ENCODE measurements around the gene PLEKHA7.
"Not testable (repeated sequence)": the region's sequence is repeated elsewhere in the genome, so short reads cannot be mapped to it uniquely, and the experiment has no call there.

PLEKHA7 gene

GRCh38 chr11:16941935-16942334 lies 72.3 kb downstream of the PLEKHA7 start:
- DNase-seq, result no peak

DNA sequence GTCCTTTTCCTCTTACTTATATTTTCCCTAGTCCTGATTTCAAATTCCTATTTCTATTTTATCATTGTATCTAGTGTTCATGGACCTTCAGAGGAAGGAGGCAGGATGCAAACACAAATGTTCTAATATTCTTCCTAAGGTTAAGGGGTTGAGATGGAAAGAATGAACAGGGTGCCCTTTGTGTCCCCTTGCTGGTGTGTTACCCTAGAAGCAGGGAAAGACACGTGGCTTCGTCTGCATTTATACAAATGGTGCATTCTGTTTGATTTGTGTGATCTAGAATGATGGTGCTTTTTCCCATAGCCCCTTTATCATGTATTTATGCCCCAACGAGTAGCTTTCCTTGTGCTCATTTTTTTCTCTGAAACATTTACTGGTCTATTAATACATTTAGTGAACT lies 76.2 kb downstream of the PLEKHA7 start:
- DNase-seq, result no peak

- DNase-seq, result no peak
These were observed 77.6 kb downstream of the PLEKHA7 start for GRCh38 chr11:16936643-16937042.

DNA sequence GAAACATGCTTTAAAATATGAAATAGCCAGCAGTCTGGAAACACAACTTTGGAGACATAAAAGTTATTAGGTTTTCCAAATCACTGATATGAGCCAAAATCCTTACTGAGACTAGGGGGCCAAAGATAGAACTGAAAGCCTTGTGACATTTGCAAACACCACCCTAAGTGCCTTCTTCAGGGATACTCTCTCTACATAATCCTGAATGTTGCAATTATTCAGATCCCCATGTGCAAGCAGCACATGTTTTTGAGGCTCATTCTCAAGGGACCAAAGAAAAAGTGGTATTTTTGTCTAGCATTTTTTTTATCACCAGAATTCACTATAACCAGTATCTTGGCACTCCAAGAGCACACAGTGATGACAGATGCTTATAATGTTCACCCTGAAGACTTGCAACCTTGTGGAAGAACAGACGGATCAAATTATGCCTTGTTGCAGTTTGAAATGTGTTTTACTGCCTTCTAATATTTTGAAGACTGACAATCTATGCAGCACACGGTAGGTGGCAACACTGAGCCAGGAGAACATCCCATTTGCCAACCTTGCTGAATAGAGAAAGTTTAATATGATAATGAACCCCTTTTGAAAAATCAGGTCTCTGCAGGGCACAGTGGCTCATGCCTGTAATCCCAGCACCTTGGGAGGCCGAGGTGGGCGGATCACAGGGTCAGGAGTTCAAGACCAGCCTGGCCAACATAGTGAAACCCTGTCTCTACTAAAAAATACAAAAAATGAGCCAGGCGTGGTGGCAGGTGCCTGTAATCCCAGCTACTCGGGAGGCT lies 78.5 kb downstream of the PLEKHA7 start:
- no peak for DNase-seq

GRCh38 chr11:16933756-16934603 lies 80.2 kb downstream of the PLEKHA7 start:
- no peak for DNase-seq

- no peak for DNase-seq
These were observed 80.9 kb downstream of the PLEKHA7 start for GRCh38 chr11:16933291-16933690.

DNA sequence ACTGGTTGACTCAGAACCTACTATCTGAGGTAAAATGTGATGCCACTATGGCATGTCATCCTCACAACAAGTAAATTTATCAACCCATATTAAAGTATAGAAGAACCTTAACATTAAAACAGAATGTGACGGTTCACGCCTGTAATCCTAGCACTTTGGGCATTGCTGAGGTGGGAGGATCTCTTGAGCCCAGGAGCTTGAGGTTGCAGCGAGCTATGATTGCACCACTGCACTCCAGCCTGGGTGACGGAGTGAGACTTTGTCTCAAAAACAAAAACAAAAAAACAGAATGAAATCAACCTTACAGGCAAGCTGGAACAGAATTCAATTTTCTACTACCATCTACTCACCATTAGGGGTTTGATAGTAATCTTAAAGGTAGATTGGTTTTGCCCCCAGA lies 86.2 kb downstream of the PLEKHA7 start:
- DNase-seq, result no peak

- no peak for DNase-seq
These were observed 87.2 kb downstream of the PLEKHA7 start for GRCh38 chr11:16926883-16927626.

DNA sequence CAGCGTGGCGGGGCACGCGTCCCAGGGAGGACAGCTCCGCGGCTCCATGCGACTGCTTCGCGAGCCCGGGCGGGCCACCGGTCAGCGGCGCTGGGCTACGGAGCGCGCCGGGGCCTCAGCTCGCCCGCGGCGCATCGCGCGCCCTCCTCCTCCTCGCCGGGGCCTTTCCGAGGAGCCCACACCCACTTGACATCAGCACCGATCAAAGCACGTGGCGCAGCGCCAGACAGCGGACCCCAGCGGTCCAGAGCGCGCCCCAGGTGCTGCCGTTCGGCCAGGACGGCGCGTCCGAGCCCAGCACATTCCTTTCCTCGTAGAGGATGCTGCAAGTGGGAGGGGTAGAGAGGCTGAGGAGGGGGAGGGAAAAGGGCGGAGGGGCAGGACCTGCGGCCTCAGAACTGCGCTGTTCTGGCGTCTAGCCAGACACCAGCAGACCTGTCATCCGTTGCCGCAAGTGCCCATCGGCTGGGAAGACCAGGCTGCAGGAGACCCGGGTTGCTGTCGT lies 88.6 kb downstream of the PLEKHA7 start:
- peak; percentile 60 for DNase-seq

DNA sequence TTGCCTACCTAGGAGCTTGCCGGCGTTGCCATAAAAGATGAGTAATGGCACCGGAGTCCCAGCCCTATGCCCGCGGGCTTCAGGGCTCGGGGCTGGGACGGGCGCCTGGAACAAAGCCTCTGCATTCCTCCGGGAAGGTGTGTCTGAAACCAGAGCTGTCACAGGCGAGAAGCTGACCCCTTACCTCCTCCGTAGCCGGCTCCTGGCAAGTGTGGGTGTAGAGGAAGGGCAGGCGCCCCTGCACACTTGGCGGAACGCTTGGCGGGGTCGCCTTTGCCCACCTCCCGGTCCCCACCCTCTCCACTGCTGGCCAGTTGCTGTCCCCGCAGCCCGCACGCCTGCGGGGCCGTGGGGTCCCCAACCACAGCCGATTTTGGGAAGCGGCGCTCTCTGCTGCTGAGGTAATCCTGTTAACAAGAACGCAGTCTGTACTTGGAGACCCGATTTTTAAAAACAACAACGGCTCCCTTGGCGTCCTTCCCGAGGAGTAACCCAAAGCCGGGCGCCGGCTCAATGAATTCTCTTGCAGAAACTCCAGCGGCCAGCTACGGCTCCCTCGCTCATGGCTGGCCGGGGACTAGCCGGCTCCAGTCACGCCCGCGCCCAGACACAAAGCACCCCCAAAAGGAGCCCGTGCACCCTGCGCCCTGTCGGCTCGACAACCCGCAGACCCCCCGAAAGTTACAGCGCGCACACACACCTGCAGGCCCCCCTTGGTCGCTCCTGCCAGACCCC lies 89.2 kb downstream of the PLEKHA7 start:
- peak; percentile 59 for DNase-seq

DNA sequence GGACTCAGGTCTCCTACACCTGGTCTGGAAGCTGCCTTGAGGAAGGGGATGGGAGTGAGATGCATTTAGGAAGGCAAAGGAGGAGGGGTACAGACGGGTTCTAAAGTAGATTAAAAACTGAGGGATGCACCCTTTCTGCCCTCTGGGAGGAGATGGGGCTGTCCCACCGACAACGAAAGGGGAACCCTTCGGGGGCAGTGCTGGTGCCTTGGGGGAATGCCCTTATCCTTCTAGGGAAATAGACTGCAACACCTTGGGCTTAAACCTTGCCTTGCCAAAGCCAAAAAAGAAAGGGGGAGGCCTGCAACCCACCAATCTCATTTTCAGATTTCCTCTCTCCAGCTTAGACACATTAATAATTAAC lies 89.8 kb downstream of the PLEKHA7 start:
- DNase-seq, result no peak

- no peak for DNase-seq
These were observed 90.2 kb downstream of the PLEKHA7 start for GRCh38 chr11:16923987-16924386.

GRCh38 chr11:16921668-16922067 lies 92.5 kb downstream of the PLEKHA7 start:
- no peak for DNase-seq

DNA sequence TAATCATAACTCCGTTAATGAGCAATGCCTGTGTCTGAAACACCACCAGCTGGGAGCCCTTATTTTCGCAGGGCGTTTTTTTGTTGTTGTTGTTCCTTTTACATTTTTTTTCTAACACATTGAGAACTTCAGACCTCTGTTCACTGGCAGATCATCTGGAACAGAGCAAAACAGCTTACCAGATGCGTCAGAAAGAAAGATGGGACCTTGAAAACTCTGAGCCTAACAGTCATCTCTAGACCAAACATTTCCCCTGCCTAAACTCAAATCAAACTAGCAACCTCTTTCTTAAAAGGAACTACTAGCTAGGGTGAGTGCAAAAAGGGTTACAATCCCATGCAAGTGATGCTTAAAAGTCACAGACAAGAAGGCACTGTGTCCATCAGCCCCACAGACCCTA lies 93.2 kb downstream of the PLEKHA7 start:
- DNase-seq, result no peak

DNA sequence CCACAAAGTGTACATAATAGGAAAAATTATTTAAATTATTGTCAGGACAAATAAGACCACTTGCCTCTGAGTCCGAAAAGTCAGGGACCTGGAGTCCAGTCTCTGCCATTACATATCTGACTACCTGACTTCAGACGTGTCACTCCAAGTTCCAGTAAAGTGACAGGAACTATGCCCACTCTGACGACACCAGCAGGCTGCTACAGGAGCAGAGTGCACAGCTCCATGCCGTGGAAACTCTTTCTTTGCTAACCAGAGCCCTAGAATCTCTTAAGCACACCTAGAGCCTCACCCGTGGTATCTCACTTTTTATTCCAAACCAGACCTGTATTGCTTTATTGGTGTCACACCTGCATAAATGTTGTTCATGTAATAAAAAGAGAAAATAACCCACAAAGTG lies 93.7 kb downstream of the PLEKHA7 start:
- DNase-seq, result no peak

DNA sequence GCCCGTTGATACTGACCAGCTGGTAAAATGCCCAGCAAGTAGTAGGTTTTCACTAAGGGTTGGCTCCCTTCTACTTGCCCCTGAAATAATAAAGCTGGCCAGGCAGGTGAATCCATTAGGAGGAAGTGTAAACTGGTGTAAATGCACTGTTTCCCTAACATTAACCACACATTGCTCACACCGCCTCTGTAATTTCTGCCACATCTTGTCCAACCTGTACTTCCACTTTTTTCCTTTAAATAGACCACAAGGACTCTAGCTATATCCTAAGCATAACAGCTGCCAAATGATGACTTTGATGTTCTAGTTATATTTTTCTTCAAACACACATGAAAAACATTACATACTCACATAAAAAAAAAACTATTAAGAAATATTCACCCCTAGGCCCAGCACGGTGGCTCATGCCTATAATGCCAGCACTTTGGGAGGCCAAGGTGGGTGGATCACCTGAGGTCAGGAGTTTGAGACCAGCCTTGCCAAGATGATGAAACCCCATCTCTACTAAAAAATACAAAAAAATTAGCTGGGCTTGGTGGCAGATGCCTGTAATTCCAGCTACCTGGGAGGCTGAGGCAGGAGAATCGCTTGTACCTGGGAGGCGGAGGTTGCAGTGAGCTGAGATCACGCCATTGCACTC lies 95.6 kb downstream of the PLEKHA7 start:
- not testable (repeated sequence) for DNase-seq

DNA sequence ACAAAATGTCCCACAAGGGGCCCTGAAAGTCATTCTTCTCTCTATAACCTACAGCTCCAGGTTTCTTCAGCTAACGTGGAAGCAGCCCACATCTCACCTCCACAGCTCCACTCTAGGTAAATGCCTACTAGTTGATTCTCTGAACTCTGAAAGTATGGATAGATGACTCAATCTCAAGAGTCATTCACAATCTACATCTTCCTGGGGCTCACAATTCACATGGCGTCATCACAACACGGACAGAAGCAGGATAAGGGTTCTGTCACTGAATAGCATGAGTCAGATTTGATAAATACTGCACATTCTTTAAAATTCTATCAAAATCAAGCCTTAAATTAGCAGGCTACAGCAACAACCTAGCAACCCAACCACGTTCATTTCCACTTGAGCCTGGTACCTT lies 96.3 kb downstream of the PLEKHA7 start:
- no peak for DNase-seq

DNA sequence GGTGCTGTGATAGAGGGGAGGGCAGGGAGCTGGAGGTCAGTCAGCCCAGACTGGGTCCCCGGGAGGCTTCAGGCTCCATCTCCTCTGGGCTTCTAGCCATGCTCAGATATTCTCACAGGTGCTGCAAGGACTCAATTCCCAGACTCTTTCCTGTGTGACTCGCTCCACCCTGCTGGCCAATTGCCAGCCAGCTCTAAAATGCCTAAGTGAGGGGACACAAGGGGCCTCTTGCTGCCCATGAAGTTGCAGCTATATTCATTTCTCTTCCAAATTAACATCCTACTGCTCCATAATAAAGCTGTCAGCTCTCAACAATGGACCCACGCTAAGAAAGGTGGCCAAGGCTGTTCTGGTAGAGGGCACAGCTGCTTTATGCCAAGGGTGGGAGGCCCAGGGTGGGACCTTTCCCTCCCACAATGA lies 101.5 kb downstream of the PLEKHA7 start:
- no peak for DNase-seq

- DNase-seq, result no peak
These were observed 102.6 kb downstream of the PLEKHA7 start for GRCh38 chr11:16911658-16912057.

- no peak for DNase-seq
These were observed 103.0 kb downstream of the PLEKHA7 start for GRCh38 chr11:16911186-16911585.

DNA sequence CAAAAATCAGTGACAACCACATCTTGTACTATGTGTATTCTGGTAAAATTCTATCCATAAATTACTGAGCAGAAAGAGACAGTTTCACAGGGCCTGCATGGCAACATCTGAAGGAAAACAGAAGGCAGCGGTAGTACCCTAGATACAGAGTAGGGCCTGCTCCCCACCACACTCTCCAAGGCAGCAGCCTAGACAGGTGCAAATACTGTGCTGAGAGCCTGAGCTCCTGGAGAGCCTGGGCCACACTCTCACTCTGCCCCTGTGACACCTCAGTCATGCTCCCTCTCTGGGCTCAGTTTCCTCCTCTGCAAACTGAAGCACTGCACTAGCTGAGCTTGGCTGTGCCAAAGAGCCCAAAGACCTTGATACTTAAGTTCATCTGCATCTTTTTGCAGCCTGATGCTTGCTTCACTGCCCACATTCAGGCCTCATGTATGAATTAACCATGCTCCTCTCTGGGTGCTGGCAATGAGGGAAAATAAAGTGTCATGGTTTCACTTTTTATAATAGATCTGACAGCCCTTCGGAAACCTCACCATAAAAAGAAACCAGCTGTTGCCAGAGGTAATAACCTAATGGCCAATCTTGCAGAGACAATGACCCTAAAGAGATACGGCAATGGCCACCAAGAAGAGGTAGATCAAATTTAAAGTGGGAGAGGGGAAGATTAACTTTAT lies 104.7 kb downstream of the PLEKHA7 start:
- no peak for DNase-seq

GRCh38 chr11:16905375-16905774 lies 108.8 kb downstream of the PLEKHA7 start:
- no peak for DNase-seq

All from activated CD8-positive, alpha-beta memory T cell treated with anti-CD3 and anti-CD28 coated beads for 24 hours (primary cell).